Activated CD4-positive, alpha-beta T cell treated with anti-CD3 and anti-CD28 coated beads, Interleukin-2, amount 10 ng/mL, durations not matched to agents 24 days and 14 days (primary cell): ENCODE measurements around the gene MYO1C. TPM values are rescaled to one million over a fixed set of nuclear protein-coding genes. Genes with fewer than 3 reads are reported as not detected.
"Not testable (repeated sequence)": the region's sequence is repeated elsewhere in the genome, so short reads cannot be mapped to it uniquely, and the experiment has no call there.

Experiments used
- DNase-seq: peaks from one replicate; pipeline ENCODE4 v3.0.0; 2022
- H3K27ac Mint-ChIP-seq: one replicate; pipeline ENCODE4 v1.8.0; 2022; ENCODE audit warnings: mild to moderate bottlenecking, mixed read lengths
- H3K27me3 Mint-ChIP-seq: one replicate; pipeline ENCODE4 v1.8.0; 2022; ENCODE audit warnings: mixed read lengths
- H3K36me3 Mint-ChIP-seq: one replicate; pipeline ENCODE4 v1.8.0; 2022; ENCODE audit warnings: low read depth, mild to moderate bottlenecking, mixed read lengths
- H3K4me1 Mint-ChIP-seq: one replicate; pipeline ENCODE4 v1.8.0; 2021; ENCODE audit warnings: mixed read lengths
- H3K4me3 Mint-ChIP-seq: one replicate; pipeline ENCODE4 v1.8.0; 2022; ENCODE audit warnings: mild to moderate bottlenecking, moderate library complexity, mixed read lengths
- H3K9me3 Mint-ChIP-seq: one replicate; pipeline ENCODE4 v1.8.0; 2021; ENCODE audit warnings: mixed read lengths
- intact Hi-C: fragments of 100-400 bp; cut with micrococcal nuclease; formaldehyde crosslinking; loops from one replicate; pipeline ENCODE4 v1.15.1; 2023
- total RNA-seq: library from RNA; stranded (reverse); gene quantifications from 2 replicates; pipeline ENCODE4 v1.2.3, GENCODE V29; 2022

MYO1C gene
- total RNA-seq, 1 donor from 2014 or later, result 37.4 TPM

DNA sequence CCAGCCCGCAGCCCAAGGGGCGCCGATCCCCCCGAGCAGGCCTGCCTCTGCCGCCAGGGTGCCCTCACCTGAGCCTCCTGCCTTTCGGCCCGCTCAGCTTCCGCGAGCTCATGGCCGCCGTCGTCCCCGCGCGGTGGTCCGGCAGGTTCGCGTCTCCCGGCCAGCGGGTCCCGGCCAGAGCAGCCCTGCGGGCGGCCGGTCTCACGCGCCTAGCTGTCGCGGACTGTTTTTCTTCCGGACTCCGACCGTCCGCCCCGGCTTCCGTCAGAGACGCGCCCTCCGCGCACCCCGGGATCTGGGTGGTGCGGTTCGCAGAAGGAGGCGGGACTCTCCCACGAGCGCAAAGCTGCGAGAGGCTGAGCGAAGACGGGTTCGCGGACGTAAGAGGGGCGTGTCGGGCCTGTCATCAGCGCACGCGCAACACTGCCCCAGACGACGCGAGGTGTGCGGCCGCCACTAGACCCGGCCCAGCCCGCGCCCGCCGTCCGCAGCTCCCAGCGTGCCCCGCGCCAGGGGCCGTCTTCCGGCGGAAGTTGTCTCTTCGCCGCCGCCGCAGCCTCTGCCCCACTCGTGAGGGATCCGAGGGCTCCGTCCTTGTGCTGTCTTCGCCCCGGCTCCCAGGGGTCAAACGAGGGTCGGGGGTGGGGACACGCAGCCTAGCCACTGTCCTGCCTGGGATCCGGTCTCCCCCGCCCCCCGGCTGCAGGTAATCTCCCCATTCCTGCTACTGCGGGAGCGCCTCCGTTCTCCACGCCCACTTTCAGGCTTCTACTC lies 24.1 kb upstream of the MYO1C start, which contains the start of gene INPP5K:
INPP5K (minus strand) TSS at position 225 of the 774 bp plus-strand sequence; CDS start at position 112, 113 bp downstream.
- H3K36me3 Mint-ChIP-seq, result peaks cover 19% of the 10 kb centered on the region
- no peaks in the 10 kb centered on the region for H3K27me3 Mint-ChIP-seq
- intact Hi-C loops, result loop anchor here (1.0 to 5.0 kb wide), 5 partner anchors 25 to 239 kb away; partner anchors contain the start of genes CRK, PITPNA and TRARG1
- peak within 1 kb of the TSS; percentile 84 for H3K27ac Mint-ChIP-seq
- H3K4me3 Mint-ChIP-seq, result peak within 1 kb of the TSS; percentile 88
- peaks cover 17% of the 10 kb centered on the region for H3K4me1 Mint-ChIP-seq
- no peaks in the 10 kb centered on the region for H3K9me3 Mint-ChIP-seq
- peak; percentile 100 for DNase-seq

GRCh38 chr17:1515640-1516387 lies 23.3 kb upstream of the MYO1C start:
- H3K27me3 Mint-ChIP-seq, result no peaks in the 10 kb centered on the region
- H3K4me1 Mint-ChIP-seq, result peaks cover 17% of the 10 kb centered on the region

DNA sequence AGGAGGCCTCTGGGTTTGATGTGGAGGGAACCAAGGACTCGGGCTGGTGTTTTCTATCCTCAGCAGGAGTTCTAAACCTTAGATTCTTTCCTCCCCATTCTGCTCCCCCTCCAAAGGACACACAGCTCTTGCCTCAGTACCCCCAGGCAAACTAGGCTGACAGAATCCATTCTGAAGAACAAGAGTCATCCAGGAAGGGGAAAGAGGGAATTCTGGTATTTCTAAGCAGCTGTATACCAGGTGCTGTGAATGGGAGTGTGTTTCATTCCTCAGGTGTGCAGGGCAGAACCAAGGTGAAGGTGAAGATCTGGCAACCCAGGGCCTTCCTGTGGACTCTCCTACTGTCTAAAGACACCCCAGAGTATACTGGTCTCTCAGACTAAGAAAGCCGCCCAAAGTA lies 19.9 kb upstream of the MYO1C start:
- no peaks in the 10 kb centered on the region for H3K27me3 Mint-ChIP-seq
- intact Hi-C loops, result no loop called here
- H3K9me3 Mint-ChIP-seq, result no peaks in the 10 kb centered on the region
- DNase-seq, result no peak
- H3K4me3 Mint-ChIP-seq, result no peak overlapping the region
- H3K27ac Mint-ChIP-seq, result no peak overlapping the region
- peaks cover 19% of the 10 kb centered on the region for H3K36me3 Mint-ChIP-seq
- peaks cover 22% of the 10 kb centered on the region for H3K4me1 Mint-ChIP-seq

More at GRCh38 chr17:1515640-1516387, 23.3 kb upstream of the MYO1C start:
- H3K36me3 Mint-ChIP-seq, result peaks cover 17% of the 10 kb centered on the region
- peak overlapping the region; percentile 88 for H3K4me3 Mint-ChIP-seq
- H3K9me3 Mint-ChIP-seq, result no peaks in the 10 kb centered on the region
- H3K27ac Mint-ChIP-seq, result peak overlapping the region; percentile 84
- peak; percentile 90 for DNase-seq
- intact Hi-C loops, result loop anchor here (1.0 to 5.0 kb wide), 7 partner anchors 25 to 257 kb away; partner anchors contain the start of genes CRK, PITPNA and TRARG1

- peaks cover 22% of the 10 kb centered on the region for H3K4me1 Mint-ChIP-seq
Observed at GRCh38 chr17:1511756-1512321, 19.4 kb upstream of the MYO1C start.

DNA sequence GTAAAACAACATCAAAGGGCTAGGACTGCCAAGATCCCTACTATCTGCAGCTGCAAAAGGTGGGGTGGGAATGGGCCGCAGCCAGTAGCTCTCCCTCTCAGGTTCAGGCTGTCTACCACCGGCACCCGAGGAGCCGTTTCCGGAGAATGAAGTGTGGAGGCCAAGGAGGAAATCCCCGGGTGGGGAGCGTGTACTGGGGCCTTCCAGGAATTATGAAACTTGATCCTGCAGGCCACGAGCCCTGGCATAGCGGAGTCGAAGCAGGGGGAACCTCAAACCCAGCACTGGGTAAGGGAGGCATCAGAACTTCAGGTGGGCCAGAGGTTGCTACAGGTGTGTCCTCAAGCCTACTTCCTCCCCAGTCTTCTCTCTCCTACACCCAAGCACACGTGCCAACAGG lies 18.8 kb upstream of the MYO1C start:
- H3K27ac Mint-ChIP-seq, result no peak overlapping the region
- H3K9me3 Mint-ChIP-seq, result no peaks in the 10 kb centered on the region
- DNase-seq, result no peak
- H3K4me3 Mint-ChIP-seq, result no peak overlapping the region
- H3K4me1 Mint-ChIP-seq, result peaks cover 22% of the 10 kb centered on the region
- no peaks in the 10 kb centered on the region for H3K27me3 Mint-ChIP-seq
- peaks cover 27% of the 10 kb centered on the region for H3K36me3 Mint-ChIP-seq
- intact Hi-C loops, result no loop called here

More at GRCh38 chr17:1511756-1512321, 19.4 kb upstream of the MYO1C start:
- no peaks in the 10 kb centered on the region for H3K27me3 Mint-ChIP-seq
- DNase-seq, result no peak
- H3K27ac Mint-ChIP-seq, result no peak overlapping the region
- H3K4me3 Mint-ChIP-seq, result no peak overlapping the region
- peaks cover 23% of the 10 kb centered on the region for H3K36me3 Mint-ChIP-seq
- H3K9me3 Mint-ChIP-seq, result no peaks in the 10 kb centered on the region
- intact Hi-C loops, result no loop called here

DNA sequence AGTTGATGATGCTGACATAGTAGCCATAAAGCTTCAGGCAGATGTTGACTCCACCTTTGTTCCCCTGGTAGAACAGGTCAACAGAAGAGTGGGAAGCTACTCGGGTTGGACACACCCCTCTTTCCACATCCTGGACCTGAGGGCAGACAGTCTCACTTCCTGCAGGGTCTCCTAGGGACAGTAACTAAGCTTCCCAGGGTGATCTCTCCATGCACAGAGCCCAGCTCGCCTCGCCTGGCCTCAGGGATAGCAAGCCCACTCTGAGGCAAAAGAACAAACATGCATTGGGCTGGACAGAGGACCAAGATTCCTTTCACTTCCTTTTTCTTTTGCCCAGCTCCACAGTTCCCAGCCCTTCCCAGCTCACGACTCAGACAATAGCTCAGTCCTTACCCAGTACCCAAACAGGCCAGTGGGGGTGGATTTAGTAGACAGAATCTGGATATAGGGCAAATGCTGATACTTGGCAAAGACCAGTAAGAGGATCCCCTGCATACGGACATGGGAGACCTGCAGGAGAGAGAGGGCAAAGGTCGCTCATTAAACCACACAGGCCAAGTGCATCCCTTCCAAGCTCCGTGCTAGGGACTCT lies 16.9 kb upstream of the MYO1C start:
- no peak overlapping the region for H3K27ac Mint-ChIP-seq
- H3K36me3 Mint-ChIP-seq, result peaks cover 32% of the 10 kb centered on the region
- DNase-seq, result no peak
- intact Hi-C loops, result no loop called here
- H3K4me3 Mint-ChIP-seq, result no peak overlapping the region
- no peaks in the 10 kb centered on the region for H3K9me3 Mint-ChIP-seq
- no peaks in the 10 kb centered on the region for H3K27me3 Mint-ChIP-seq
- peaks cover 8% of the 10 kb centered on the region for H3K4me1 Mint-ChIP-seq

GRCh38 chr17:1508709-1509108 lies 16.2 kb upstream of the MYO1C start:
- H3K9me3 Mint-ChIP-seq, DNase-seq, H3K27me3 Mint-ChIP-seq, H3K4me1 Mint-ChIP-seq, H3K27ac Mint-ChIP-seq, intact Hi-C loops, H3K4me3 Mint-ChIP-seq: not testable (repeated sequence)
- peaks cover 31% of the 10 kb centered on the region for H3K36me3 Mint-ChIP-seq

GRCh38 chr17:1506649-1507267 lies 14.3 kb upstream of the MYO1C start:
- H3K4me1 Mint-ChIP-seq, result peaks cover 6% of the 10 kb centered on the region
- H3K27me3 Mint-ChIP-seq, result no peaks in the 10 kb centered on the region
- no peak overlapping the region for H3K27ac Mint-ChIP-seq
- DNase-seq, result no peak
- H3K36me3 Mint-ChIP-seq, result peaks cover 24% of the 10 kb centered on the region
- H3K9me3 Mint-ChIP-seq, result no peaks in the 10 kb centered on the region
- H3K4me3 Mint-ChIP-seq, result no peak overlapping the region
- intact Hi-C loops, result no loop called here

GRCh38 chr17:1505586-1505985 lies 13.1 kb upstream of the MYO1C start:
- H3K9me3 Mint-ChIP-seq, result no peaks in the 10 kb centered on the region
- DNase-seq, result no peak
- intact Hi-C loops, result no loop called here
- H3K4me3 Mint-ChIP-seq, result no peak overlapping the region
- H3K27ac Mint-ChIP-seq, result no peak overlapping the region
- peaks cover 24% of the 10 kb centered on the region for H3K36me3 Mint-ChIP-seq
- H3K4me1 Mint-ChIP-seq, result peaks cover 6% of the 10 kb centered on the region
- H3K27me3 Mint-ChIP-seq, result no peaks in the 10 kb centered on the region

GRCh38 chr17:1504866-1505265 lies 12.4 kb upstream of the MYO1C start:
- H3K4me3 Mint-ChIP-seq, result no peak overlapping the region
- H3K27ac Mint-ChIP-seq, result no peak overlapping the region
- H3K36me3 Mint-ChIP-seq, result peaks cover 23% of the 10 kb centered on the region
- H3K9me3 Mint-ChIP-seq, result no peaks in the 10 kb centered on the region
- DNase-seq, result no peak
- H3K4me1 Mint-ChIP-seq, result peaks cover 6% of the 10 kb centered on the region
- intact Hi-C loops, result no loop called here
- no peaks in the 10 kb centered on the region for H3K27me3 Mint-ChIP-seq

- Mint-ChIP-seq H3K4me1 (peaks cover 2% of the 10 kb centered on the region), H3K27ac (no peak overlapping the region), H3K27me3 (no peaks in the 10 kb centered on the region), H3K36me3 (peaks cover 18% of the 10 kb centered on the region), H3K9me3 (no peaks in the 10 kb centered on the region), H3K4me3 (no peak overlapping the region)
- intact Hi-C loops, result no loop called here
- DNase-seq, result no peak
Observed at GRCh38 chr17:1503699-1504098, 11.2 kb upstream of the MYO1C start.

GRCh38 chr17:1498869-1499268 lies 6.4 kb upstream of the MYO1C start:
- no peaks in the 10 kb centered on the region for H3K9me3 Mint-ChIP-seq
- no peak for DNase-seq
- H3K36me3 Mint-ChIP-seq, result peaks cover 7% of the 10 kb centered on the region
- H3K4me3 Mint-ChIP-seq, result no peak overlapping the region
- H3K27me3 Mint-ChIP-seq, result no peaks in the 10 kb centered on the region
- H3K4me1 Mint-ChIP-seq, result peaks cover 2% of the 10 kb centered on the region
- H3K27ac Mint-ChIP-seq, result no peak overlapping the region
- intact Hi-C loops, result no loop called here

GRCh38 chr17:1498233-1498632 lies 5.7 kb upstream of the MYO1C start:
- H3K4me3 Mint-ChIP-seq, result no peak overlapping the region
- no peaks in the 10 kb centered on the region for H3K27me3 Mint-ChIP-seq
- intact Hi-C loops, result no loop called here
- H3K9me3 Mint-ChIP-seq, result no peaks in the 10 kb centered on the region
- peaks cover 7% of the 10 kb centered on the region for H3K36me3 Mint-ChIP-seq
- H3K27ac Mint-ChIP-seq, result no peak overlapping the region
- peaks cover 4% of the 10 kb centered on the region for H3K4me1 Mint-ChIP-seq
- DNase-seq, result no peak
